GM12864 (cell line): ENCODE measurements around the gene ARHGDIB.

Experiments
- DNase-seq: peaks from one replicate; pipeline ENCODE4 v3.0.0-alpha.2; 2011; ENCODE audit warnings: low read depth
- H3K4me3 ChIP-seq: 2 replicates; pipeline ENCODE4 v1.5.1; 2011; ENCODE audit warnings: mild to moderate bottlenecking, low read depth, low read length, control low read depth
- CTCF ChIP-seq: IDR thresholded peaks from 2 replicates; pipeline ENCODE4 v1.5.1; 2011; ENCODE audit warnings: low read depth, mild to moderate bottlenecking, moderate library complexity, low read length, control low read depth, inconsistent platforms; ENCODE audit errors: missing control alignments

The ARHGDIB gene

GRCh38 chr12:14896521-14897169 is 64.8 kb downstream of the ARHGDIB start:
- no peak for DNase-seq
- no peak for TF ChIP-seq CTCF
- no peak overlapping the region for H3K4me3 ChIP-seq

GRCh38 chr12:14893506-14894250 is 67.7 kb downstream of the ARHGDIB start:
- DNase-seq, result no peak
- H3K4me3 ChIP-seq, result no peak overlapping the region
- TF ChIP-seq CTCF, result no peak

GRCh38 chr12:14892726-14893505 is 68.5 kb downstream of the ARHGDIB start:
- no peak overlapping the region for H3K4me3 ChIP-seq
- TF ChIP-seq CTCF, result no peak
- DNase-seq, result no peak
